ENCODE results near the gene UMAD1.
"Not testable (repeated sequence)": the region's sequence is repeated elsewhere in the genome, so short reads cannot be mapped to it uniquely, and the experiment has no call there.

The UMAD1 gene

DNA sequence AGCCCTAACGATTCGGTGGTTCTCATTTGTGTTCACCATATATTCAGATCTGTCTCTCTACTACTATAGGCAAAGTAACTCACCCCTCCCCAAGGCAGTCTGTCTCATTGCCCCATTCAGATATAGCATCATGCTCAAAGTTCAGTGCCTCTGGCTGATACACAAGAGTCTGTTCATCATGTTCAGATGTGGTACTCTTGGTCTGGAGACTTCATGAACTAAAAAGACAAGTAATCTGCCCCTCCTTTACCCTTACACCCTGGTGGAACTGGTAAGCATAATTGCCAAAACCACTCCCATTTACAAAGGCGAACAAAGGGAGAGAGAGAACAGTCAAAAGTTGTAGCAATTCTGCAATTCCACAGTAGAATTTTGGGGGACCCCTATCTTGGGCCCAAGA lies 29.9 kb downstream of the UMAD1 start:
- Mint-ChIP-seq H3K27ac (no peak overlapping the region), H3K36me3 (peaks cover 6% of the 10 kb centered on the region), H3K4me3 (no peak overlapping the region), H3K4me1 (peaks cover 20% of the 10 kb centered on the region), H3K9me3 (peaks cover 8% of the 10 kb centered on the region)
- DNase-seq (ENCODE audit: low spot score in 2 of 2): no peak
- no peak for ATAC-seq

DNA sequence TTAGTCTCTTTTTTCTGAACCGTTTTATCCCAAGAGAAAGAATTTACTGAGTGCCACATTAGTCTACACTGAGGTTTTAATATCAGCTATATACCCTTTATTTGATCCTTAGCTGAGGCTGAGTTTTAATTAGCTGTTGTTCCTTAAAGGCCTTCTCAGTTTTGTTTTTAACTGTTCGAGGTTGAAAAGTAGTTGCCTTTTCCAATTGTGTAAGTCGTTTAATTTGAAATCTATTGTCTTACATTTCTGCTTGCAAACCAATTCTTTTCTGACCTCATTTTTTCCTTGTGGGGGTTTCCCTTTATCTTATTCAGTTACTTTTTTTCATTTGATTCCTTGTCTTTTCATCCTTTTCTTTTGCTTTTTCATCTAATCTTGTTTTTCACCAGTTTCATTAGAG lies 30.8 kb downstream of the UMAD1 start:
- H3K4me1 Mint-ChIP-seq: peaks cover 26% of the 10 kb centered on the region
- no peak overlapping the region for H3K27ac Mint-ChIP-seq
- ATAC-seq (no peak), DNase-seq (ENCODE audit: low spot score in 2 of 2) (no peak)
- peaks cover 6% of the 10 kb centered on the region for H3K36me3 Mint-ChIP-seq
- H3K9me3 Mint-ChIP-seq: peaks cover 10% of the 10 kb centered on the region
- peak overlapping the region; percentile 2 for H3K4me3 Mint-ChIP-seq

DNA sequence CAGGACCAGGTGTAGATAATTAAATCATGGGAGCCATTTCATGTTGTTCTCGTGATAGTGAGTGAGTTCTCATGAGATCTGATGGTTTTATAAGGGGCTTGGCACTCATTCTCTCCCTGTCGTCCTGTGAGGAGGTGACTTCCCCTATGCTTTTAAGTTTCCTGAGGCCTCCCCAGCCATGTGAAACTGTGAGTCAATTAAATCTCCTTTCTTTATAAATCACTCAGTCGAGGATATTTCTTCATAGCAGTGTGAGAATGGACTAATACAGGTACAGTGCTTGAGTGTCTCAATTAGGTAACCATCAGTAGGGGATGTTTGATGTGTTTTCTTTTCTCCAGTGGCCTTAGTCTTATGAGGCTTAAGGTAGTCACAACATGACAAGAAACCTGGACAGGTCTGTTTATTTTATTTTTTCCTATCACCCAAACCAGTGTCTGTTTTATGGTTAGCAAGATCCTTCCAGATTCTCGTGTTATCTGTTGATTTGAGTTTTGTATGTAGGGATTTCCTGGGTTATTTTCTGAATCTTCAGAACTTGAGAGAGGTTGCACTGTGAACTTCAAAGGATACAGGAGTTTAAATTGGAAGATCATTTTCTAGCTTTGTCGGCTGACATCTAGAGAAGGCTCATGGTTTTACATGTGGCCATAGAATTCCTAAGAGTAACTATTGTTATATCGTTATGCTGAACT lies 32.1 kb downstream of the UMAD1 start:
- Mint-ChIP-seq H3K4me1 (peaks cover 26% of the 10 kb centered on the region), H3K27ac (no peak overlapping the region), H3K4me3 (no peak overlapping the region), H3K9me3 (peaks cover 10% of the 10 kb centered on the region), H3K36me3 (peaks cover 6% of the 10 kb centered on the region)
- ATAC-seq: peak; percentile 82
- DNase-seq (ENCODE audit: low spot score in 2 of 2): no peak

DNA sequence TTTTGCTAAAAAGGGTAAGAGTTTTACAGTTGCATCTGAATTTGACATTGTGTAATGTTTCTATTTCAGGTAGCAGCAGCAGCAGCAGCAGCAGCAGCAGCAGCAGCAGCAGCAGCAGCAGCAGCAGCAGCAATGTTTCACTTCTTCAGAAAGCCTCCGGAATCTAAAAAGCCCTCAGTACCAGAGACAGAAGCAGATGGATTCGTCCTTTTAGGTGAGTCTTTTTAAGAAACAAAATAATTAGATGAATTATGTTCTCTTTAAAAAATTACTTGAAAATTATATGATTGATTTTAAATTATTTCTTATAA lies 32.6 kb downstream of the UMAD1 start:
- H3K27ac Mint-ChIP-seq: no peak overlapping the region
- DNase-seq (ENCODE audit: low spot score in 2 of 2) (no peak), ATAC-seq (no peak)
- peaks cover 26% of the 10 kb centered on the region for H3K4me1 Mint-ChIP-seq
- H3K9me3 Mint-ChIP-seq: peaks cover 10% of the 10 kb centered on the region
- H3K4me3 Mint-ChIP-seq: no peak overlapping the region
- peaks cover 6% of the 10 kb centered on the region for H3K36me3 Mint-ChIP-seq

GRCh38 chr7:7675686-7676085 lies 35.1 kb downstream of the UMAD1 start:
- ATAC-seq (no peak), DNase-seq (ENCODE audit: low spot score in 2 of 2) (no peak)
- peaks cover 7% of the 10 kb centered on the region for H3K9me3 Mint-ChIP-seq
- peaks cover 36% of the 10 kb centered on the region for H3K4me1 Mint-ChIP-seq
- peaks cover 6% of the 10 kb centered on the region for H3K36me3 Mint-ChIP-seq
- no peak overlapping the region for H3K27ac Mint-ChIP-seq
- H3K4me3 Mint-ChIP-seq: no peak overlapping the region

DNA sequence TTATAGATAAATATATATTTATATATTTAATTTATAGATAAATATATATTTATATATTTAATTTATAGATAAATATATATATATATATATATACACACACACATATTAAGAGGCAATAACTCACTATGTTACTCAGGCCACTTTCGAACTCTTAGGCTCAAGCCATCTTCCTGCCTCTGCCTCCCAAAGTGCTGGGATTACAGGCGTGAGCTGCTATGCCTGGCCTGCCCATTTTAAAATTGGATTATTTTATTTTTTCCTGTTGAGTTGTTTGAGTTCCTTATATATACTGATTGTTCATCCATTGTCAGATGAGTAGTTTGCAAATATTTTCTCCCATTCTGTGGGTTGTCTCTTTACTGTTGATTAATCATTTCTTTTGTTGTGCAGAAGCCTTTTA lies 39.1 kb downstream of the UMAD1 start:
- not testable (repeated sequence) for H3K27ac Mint-ChIP-seq; H3K4me3 Mint-ChIP-seq; H3K36me3 Mint-ChIP-seq; H3K9me3 Mint-ChIP-seq; DNase-seq (ENCODE audit: low spot score in 2 of 2); ATAC-seq
- H3K4me1 Mint-ChIP-seq: peaks cover 24% of the 10 kb centered on the region

DNA sequence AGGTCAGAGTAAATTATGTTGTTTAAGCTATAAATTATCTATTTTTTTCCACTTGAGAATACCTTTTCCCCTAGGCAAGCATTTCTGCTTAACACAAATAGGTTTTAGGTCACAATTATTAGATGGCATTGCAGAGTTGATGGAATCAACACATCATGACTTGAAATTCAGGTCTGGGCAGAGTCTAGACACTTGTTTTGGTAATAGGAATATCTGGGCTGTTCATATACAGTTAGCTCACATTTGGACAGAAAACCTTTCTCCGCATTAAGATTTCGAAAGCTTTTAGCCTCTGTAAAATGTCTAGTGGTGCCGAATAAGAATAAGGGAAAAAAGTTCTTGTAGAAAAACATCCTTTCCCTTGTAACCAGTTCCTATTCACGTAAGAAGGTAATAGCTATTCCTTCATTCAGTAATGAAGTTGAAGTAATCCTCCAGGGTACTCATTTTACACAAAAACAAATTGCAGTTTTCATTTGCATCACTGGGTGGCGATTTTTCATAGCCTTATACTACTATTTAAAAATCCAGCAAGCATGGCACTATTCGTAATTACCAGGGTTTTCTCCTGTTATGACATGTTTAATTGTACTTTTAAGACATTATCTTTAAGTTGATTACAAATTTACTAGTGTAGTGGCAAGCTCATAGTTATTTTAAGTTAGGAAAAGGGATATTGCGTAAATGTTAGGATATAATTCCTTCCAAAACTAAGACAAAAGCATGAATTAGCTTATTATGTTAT lies 40.8 kb downstream of the UMAD1 start:
- DNase-seq (ENCODE audit: low spot score in 2 of 2): no peak
- Mint-ChIP-seq H3K9me3 (no peaks in the 10 kb centered on the region), H3K36me3 (no peaks in the 10 kb centered on the region), H3K4me1 (peaks cover 19% of the 10 kb centered on the region), H3K4me3 (no peak overlapping the region), H3K27ac (no peak overlapping the region)
- ATAC-seq: peak; percentile 80

DNA sequence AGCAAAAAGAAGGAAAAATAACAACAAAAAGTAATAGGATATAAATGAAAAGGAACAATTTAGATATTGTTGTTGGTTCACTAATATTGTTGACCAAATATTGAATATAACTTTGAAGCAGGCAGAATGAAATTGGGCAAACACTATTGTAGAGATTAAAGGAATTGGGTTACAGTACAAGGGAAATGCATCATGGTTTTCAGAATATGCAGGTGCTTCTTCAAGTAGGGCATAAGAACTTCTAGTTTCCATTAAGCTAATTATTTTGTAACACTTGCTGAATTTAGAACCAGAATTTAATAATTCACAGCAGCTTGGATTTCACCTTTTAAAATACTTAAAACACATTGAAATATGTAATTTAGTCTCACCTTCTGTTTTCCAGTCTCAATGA lies 41.4 kb downstream of the UMAD1 start:
- no peak for ATAC-seq
- Mint-ChIP-seq H3K27ac (no peak overlapping the region), H3K4me1 (peaks cover 19% of the 10 kb centered on the region), H3K9me3 (no peaks in the 10 kb centered on the region), H3K4me3 (no peak overlapping the region), H3K36me3 (no peaks in the 10 kb centered on the region)
- DNase-seq (ENCODE audit: low spot score in 2 of 2): no peak

DNA sequence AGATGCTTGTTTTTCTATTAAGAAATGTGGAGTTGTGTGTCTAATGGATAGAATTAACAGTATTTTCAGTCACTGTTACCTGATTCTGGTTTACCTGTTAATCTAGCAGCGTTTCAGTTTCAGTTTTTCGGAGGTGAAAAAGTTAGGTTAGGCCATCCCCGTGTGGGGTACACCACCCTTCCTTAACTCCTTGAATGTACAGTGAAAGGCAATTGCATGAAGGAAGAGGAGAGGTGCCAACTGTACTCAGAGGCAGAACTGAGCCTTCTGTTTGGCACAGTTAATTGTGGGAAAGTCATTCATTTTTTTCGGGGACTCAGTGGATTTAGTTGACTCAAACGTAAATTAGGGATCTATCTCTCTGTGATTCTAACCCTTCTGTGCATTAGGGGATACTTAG lies 42.3 kb downstream of the UMAD1 start:
- H3K4me3 Mint-ChIP-seq: no peak overlapping the region
- H3K9me3 Mint-ChIP-seq: no peaks in the 10 kb centered on the region
- no peak overlapping the region for H3K27ac Mint-ChIP-seq
- no peak for ATAC-seq
- peaks cover 19% of the 10 kb centered on the region for H3K4me1 Mint-ChIP-seq
- H3K36me3 Mint-ChIP-seq: no peaks in the 10 kb centered on the region
- no peak for DNase-seq (ENCODE audit: low spot score in 2 of 2)

- H3K36me3 Mint-ChIP-seq: no peaks in the 10 kb centered on the region
- ATAC-seq (no peak), DNase-seq (ENCODE audit: low spot score in 2 of 2) (no peak)
- H3K4me3 Mint-ChIP-seq: no peak overlapping the region
- H3K4me1 Mint-ChIP-seq: no peaks in the 10 kb centered on the region
- H3K27ac Mint-ChIP-seq: no peak overlapping the region
- H3K9me3 Mint-ChIP-seq: no peaks in the 10 kb centered on the region
These were observed 46.4 kb downstream of the UMAD1 start for GRCh38 chr7:7686811-7687508.

DNA sequence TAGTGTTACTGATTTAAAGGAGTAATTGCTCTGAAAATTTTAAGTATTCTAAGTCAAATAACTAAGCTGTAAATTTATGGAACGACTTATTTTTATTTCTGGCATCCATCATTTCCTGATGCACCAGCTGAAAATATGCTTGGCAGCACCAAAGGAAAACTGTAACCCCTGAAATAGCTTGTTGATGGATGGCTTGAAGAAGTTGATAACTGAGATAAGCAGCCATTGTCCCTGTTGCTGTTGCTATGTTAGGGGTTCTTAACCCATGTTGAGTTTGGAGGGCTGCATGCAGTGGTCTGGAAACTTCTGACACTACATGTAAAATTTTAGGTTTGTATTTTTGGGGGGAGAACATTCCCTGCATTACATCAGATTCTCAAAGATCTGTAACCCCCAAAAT lies 47.2 kb downstream of the UMAD1 start:
- DNase-seq (ENCODE audit: low spot score in 2 of 2): no peak
- Mint-ChIP-seq H3K36me3 (no peaks in the 10 kb centered on the region), H3K4me3 (no peak overlapping the region), H3K9me3 (no peaks in the 10 kb centered on the region), H3K27ac (no peak overlapping the region), H3K4me1 (no peaks in the 10 kb centered on the region)
- ATAC-seq: no peak

DNA sequence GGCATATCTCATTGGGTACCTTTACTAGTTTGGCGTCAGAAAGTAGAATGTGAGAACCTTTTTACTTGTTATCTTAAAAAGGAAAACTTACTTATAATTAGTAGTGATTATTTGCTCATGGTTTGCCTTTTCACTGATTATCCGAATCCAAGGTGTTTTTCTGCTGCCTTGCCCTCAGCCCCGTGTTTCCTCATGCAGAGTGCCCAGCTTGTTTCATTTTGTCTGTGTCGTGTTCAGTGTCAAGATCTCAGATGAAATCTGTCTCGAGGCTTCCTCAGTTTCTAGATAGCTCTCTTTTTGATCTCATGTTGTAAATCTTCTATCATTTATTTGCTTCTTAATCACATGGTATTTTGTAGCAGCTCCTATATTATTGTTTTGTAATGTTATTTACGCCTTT lies 47.8 kb downstream of the UMAD1 start:
- DNase-seq (ENCODE audit: low spot score in 2 of 2) (no peak), ATAC-seq (no peak)
- Mint-ChIP-seq H3K9me3 (no peaks in the 10 kb centered on the region), H3K4me3 (no peak overlapping the region), H3K36me3 (no peaks in the 10 kb centered on the region), H3K4me1 (no peaks in the 10 kb centered on the region), H3K27ac (no peak overlapping the region)

GRCh38 chr7:7688956-7689355 lies 48.4 kb downstream of the UMAD1 start:
- no peaks in the 10 kb centered on the region for H3K9me3 Mint-ChIP-seq
- H3K36me3 Mint-ChIP-seq: no peaks in the 10 kb centered on the region
- H3K4me3 Mint-ChIP-seq: no peak overlapping the region
- H3K4me1 Mint-ChIP-seq: no peaks in the 10 kb centered on the region
- DNase-seq (ENCODE audit: low spot score in 2 of 2) (no peak), ATAC-seq (no peak)
- H3K27ac Mint-ChIP-seq: no peak overlapping the region

DNA sequence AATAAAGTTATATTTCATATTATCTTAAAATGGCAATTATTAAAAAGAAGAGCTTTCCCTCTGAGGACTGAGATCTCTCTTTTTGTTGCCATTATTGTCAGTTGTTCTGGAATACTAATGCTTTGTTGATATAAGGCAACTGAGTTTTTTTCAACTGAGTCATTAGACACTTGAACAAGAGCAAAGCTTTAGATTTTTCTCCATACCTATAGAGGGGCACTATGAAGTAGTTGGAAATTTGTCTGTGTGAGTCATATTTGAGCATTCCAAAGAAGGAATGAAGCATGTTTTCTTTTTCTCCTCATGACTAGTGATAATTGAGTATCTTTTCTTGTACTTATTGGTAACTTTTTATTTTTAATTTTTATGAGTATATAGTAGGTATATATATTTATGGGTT lies 53.3 kb downstream of the UMAD1 start:
- H3K36me3 Mint-ChIP-seq: no peaks in the 10 kb centered on the region
- H3K9me3 Mint-ChIP-seq: peaks cover 5% of the 10 kb centered on the region
- H3K4me1 Mint-ChIP-seq: no peaks in the 10 kb centered on the region
- no peak overlapping the region for H3K27ac Mint-ChIP-seq
- DNase-seq (ENCODE audit: low spot score in 2 of 2): no peak
- ATAC-seq: no peak
- H3K4me3 Mint-ChIP-seq: no peak overlapping the region

DNA sequence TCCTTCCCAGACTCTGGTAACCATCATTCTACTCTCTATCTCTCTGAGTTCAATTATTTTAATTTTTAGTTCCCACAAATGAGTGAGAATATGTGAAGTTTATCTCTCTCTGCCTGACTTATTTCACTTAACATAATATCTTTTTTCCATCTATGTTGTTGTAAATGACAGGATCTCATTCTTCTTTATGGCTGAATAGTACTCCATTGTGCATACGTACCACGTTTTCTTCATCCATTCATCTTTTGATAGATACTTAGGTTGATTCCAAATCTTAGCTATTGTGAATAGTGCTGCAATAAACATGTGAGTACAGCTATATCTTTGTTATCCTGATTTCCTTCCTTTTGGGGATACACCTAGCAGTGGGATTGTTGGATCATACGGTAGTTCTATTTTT lies 54.0 kb downstream of the UMAD1 start:
- H3K9me3 Mint-ChIP-seq: peaks cover 5% of the 10 kb centered on the region
- H3K27ac Mint-ChIP-seq: no peak overlapping the region
- H3K36me3 Mint-ChIP-seq: no peaks in the 10 kb centered on the region
- ATAC-seq (no peak), DNase-seq (ENCODE audit: low spot score in 2 of 2) (no peak)
- peaks cover 3% of the 10 kb centered on the region for H3K4me1 Mint-ChIP-seq
- no peak overlapping the region for H3K4me3 Mint-ChIP-seq

Data from stimulated activated effector memory CD8-positive, alpha-beta T cell treated with anti-CD3 and anti-CD28 coated beads, Interleukin-12 subunit alpha, Interleukin-12 subunit beta, amount 100 ng/mL, for 72 hours (primary cell).